HG02642 (cell line): ENCODE data around the gene CILP.

Experiments used
- ATAC-seq: cut with Tn5 transposase; IDR thresholded peaks from one replicate; pipeline ENCODE4 v1.9.1; 2021; ENCODE audit warnings: mild to moderate bottlenecking; ENCODE audit not compliant: unreplicated experiment, poor library complexity

The CILP gene

GRCh38 chr15:65223996-65224395 lies 12.7 kb upstream of the CILP start:
- ATAC-seq, result no peak

- ATAC-seq, result no peak
These were observed 11.6 kb upstream of the CILP start for GRCh38 chr15:65222891-65223290.

- no peak for ATAC-seq
These were observed 10.4 kb upstream of the CILP start for GRCh38 chr15:65221697-65222096.

GRCh38 chr15:65219137-65219536 lies 7.9 kb upstream of the CILP start:
- no peak for ATAC-seq

- no peak for ATAC-seq
These were observed 6.5 kb upstream of the CILP start for GRCh38 chr15:65217526-65218482.

- no peak for ATAC-seq
These were observed 4.2 kb upstream of the CILP start for GRCh38 chr15:65215496-65215895.

GRCh38 chr15:65214010-65214409 lies 2.7 kb upstream of the CILP start:
- ATAC-seq, result no peak

- no peak for ATAC-seq
These were observed 2.0 kb upstream of the CILP start for GRCh38 chr15:65213241-65213640.

- no peak for ATAC-seq
These were observed 824 bp upstream of the CILP start for GRCh38 chr15:65212097-65212496.

GRCh38 chr15:65211482-65211982 lies 259 bp upstream of the CILP start:
- ATAC-seq, result no peak

GRCh38 chr15:65209701-65210643 lies 1.3 kb downstream of the CILP start:
- ATAC-seq, result no peak

GRCh38 chr15:65208647-65209046 lies 2.6 kb downstream of the CILP start:
- no peak for ATAC-seq

- ATAC-seq, result no peak
These were observed 3.9 kb downstream of the CILP start for GRCh38 chr15:65207280-65207840.

GRCh38 chr15:65206750-65207149 lies 4.5 kb downstream of the CILP start:
- ATAC-seq, result no peak

GRCh38 chr15:65204931-65205660 lies 6.2 kb downstream of the CILP start:
- ATAC-seq, result no peak

GRCh38 chr15:65204236-65204930 lies 6.9 kb downstream of the CILP start:
- ATAC-seq, result no peak

- ATAC-seq, result no peak
These were observed 9.4 kb downstream of the CILP start for GRCh38 chr15:65201918-65202317.

GRCh38 chr15:65198571-65198970 lies 12.7 kb downstream of the CILP start:
- no peak for ATAC-seq

- no peak for ATAC-seq
These were observed 14.0 kb downstream of the CILP start for GRCh38 chr15:65197337-65197645.
